IMR-90 (cell line): Measurements from ENCODE around the gene IFNA17. TPM values are rescaled to one million over a fixed set of nuclear protein-coding genes. Genes with fewer than 3 reads are reported as not detected.

Experiments used
- ATAC-seq: fragments of 200-7000 bp; cut with Tn5 transposase; 2 replicates; pipeline ENCODE4 v1.9.1; 2020; ENCODE audit warnings: low read depth, mild to moderate bottlenecking, moderate library complexity
- BruUV-seq: library from RNA; stranded (reverse); fragments of 400-500 nt; replicated peaks from 2 replicates; lab custom pipeline; 2021; lab: Mats Ljungman, UMichigan
- CTCF ChIA-PET: fragments of 300-600 bp; formaldehyde crosslinking; extraction: SDS; loops from one replicate; lab custom pipeline; 2021; ENCODE audit warnings: antibody characterized with exemption; lab: Yijun Ruan, JAX
- POLR2A ChIA-PET: fragments of 300-600 bp; sonication (Branson Sonifier 250); formaldehyde crosslinking; loops from one replicate; lab custom pipeline; 2022; ENCODE audit warnings: antibody characterized with exemption; ENCODE audit not compliant: unreplicated experiment; lab: Charles Lee
- DNase-seq: peaks from one replicate; pipeline ENCODE4 v3.0.0; 2013
- H2AFZ ChIP-seq: replicated peaks from 2 replicates; pipeline ENCODE3; 2013; ENCODE audit warnings: low read length, mild to moderate bottlenecking; ENCODE audit not compliant: poor library complexity
- H2AK5ac ChIP-seq: 2 replicates; pipeline ENCODE4 v1.6.1; 2013; ENCODE audit warnings: low read depth, low read length, inconsistent platforms
- H2AK9ac ChIP-seq: replicated peaks from 2 replicates; pipeline ENCODE3; 2013; ENCODE audit warnings: mild to moderate bottlenecking, low read depth, low read length, moderate library complexity; ENCODE audit not compliant: poor library complexity
- H2BK120ac ChIP-seq: 2 replicates; pipeline ENCODE4 v1.6.1; 2013; ENCODE audit warnings: low read depth, low read length, inconsistent platforms
- H2BK15ac ChIP-seq: 3 replicates; pipeline ENCODE4 v1.6.1; 2013; ENCODE audit warnings: low read depth, low read length, inconsistent platforms
- H2BK20ac ChIP-seq: 2 replicates; pipeline ENCODE4 v1.6.1; 2013; ENCODE audit warnings: low read depth, mild to moderate bottlenecking, inconsistent platforms, low read length, moderate library complexity
- H2BK5ac ChIP-seq: 2 replicates; pipeline ENCODE4 v1.6.1; 2013; ENCODE audit warnings: mild to moderate bottlenecking, low read depth, low read length, inconsistent platforms; ENCODE audit not compliant: poor library complexity, severe bottlenecking
- H3K14ac ChIP-seq: replicated peaks from 2 replicates; pipeline ENCODE4 v1.6.1; 2013; ENCODE audit warnings: low read depth, low read length, inconsistent platforms
- H3K18ac ChIP-seq: 2 replicates; pipeline ENCODE4 v1.6.1; 2013; ENCODE audit warnings: low read depth, low read length, control low read depth
- H3K23ac ChIP-seq: 2 replicates; pipeline ENCODE4 v1.6.1; 2013; ENCODE audit warnings: low read depth, low read length, inconsistent platforms
- H3K27ac ChIP-seq: 2 replicates; pipeline ENCODE4 v1.5.1; 2013; ENCODE audit warnings: mild to moderate bottlenecking, control low read depth, low read length; ENCODE audit not compliant: insufficient read depth
- H3K27me3 ChIP-seq: 2 replicates; pipeline ENCODE4 v1.6.1; 2013; ENCODE audit warnings: low read length; ENCODE audit not compliant: control insufficient read depth, insufficient read depth
- H3K36me3 ChIP-seq: 2 replicates; pipeline ENCODE4 v1.6.1; 2013; ENCODE audit warnings: low read length, mixed read lengths; ENCODE audit not compliant: control insufficient read depth, insufficient read depth
- H3K4ac ChIP-seq: 2 replicates; pipeline ENCODE4 v1.6.1; 2013; ENCODE audit warnings: low read depth, low read length, inconsistent platforms
- H3K4me1 ChIP-seq: 2 replicates; pipeline ENCODE4 v1.6.1; 2013; ENCODE audit warnings: low read length, mixed read lengths; ENCODE audit not compliant: control insufficient read depth, insufficient read depth
- H3K4me2 ChIP-seq: 2 replicates; pipeline ENCODE4 v1.6.1; 2013; ENCODE audit warnings: low read depth, mild to moderate bottlenecking, control low read depth, low read length, moderate library complexity
- H3K4me3 ChIP-seq: 2 replicates; pipeline ENCODE4 v1.5.1; 2013; ENCODE audit warnings: low read depth, mild to moderate bottlenecking, control low read depth, low read length, moderate library complexity; ENCODE audit not compliant: insufficient read depth
- H3K56ac ChIP-seq: 2 replicates; pipeline ENCODE4 v1.6.1; 2013; ENCODE audit warnings: low read length, inconsistent platforms; ENCODE audit not compliant: insufficient read depth; ENCODE audit errors: extremely low read depth
- H3K79me1 ChIP-seq, 2 experiments: 2 replicates each; pipeline ENCODE4 v1.6.1; 2013; ENCODE audit warnings: low read length in 2 of 2, inconsistent platforms in 1 of 2, low read depth in 1 of 2
- H3K9ac ChIP-seq: 2 replicates; pipeline ENCODE4 v1.6.1; 2013; ENCODE audit warnings: low read depth, low read length, control low read depth
- H3K9me1 ChIP-seq: 2 replicates; pipeline ENCODE4 v1.6.1; 2013; ENCODE audit warnings: low read length, inconsistent platforms; ENCODE audit not compliant: insufficient read depth
- H3K9me3 ChIP-seq: 2 replicates; pipeline ENCODE4 v1.6.1; 2013; ENCODE audit warnings: low read length; ENCODE audit not compliant: control insufficient read depth, insufficient read depth
- H4K20me1 ChIP-seq: 2 replicates; pipeline ENCODE4 v1.6.1; 2013; ENCODE audit warnings: low read length, inconsistent platforms; ENCODE audit not compliant: insufficient read depth
- H4K5ac ChIP-seq: 2 replicates; pipeline ENCODE4 v1.6.1; 2013; ENCODE audit warnings: mild to moderate bottlenecking, low read depth, low read length, control low read depth
- H4K8ac ChIP-seq, 2 experiments: 2 replicates each; pipeline ENCODE4 v1.6.1; 2013; ENCODE audit warnings: low read depth in 2 of 2, low read length in 2 of 2, control low read depth in 1 of 2, inconsistent platforms in 1 of 2
- H4K91ac ChIP-seq: 2 replicates; pipeline ENCODE4 v1.6.1; 2013; ENCODE audit warnings: low read depth, low read length, inconsistent platforms; ENCODE audit not compliant: insufficient read depth
- BHLHE40 ChIP-seq: fragments of 150-350 bp; IDR thresholded peaks from 2 replicates; pipeline ENCODE4 v1.6.1; 2016; ENCODE audit warnings: mild to moderate bottlenecking, low read depth, low read length
- CEBPB ChIP-seq: IDR thresholded peaks from 2 replicates; pipeline ENCODE4 v1.6.1; 2012; ENCODE audit warnings: low read depth, low read length, improper control_type of control experiment
- CHD1 ChIP-seq: IDR thresholded peaks from 2 replicates; pipeline ENCODE4 v1.6.1; 2012; ENCODE audit warnings: low read depth, low read length, improper control_type of control experiment
- FOS ChIP-seq: fragments of 150-350 bp; IDR thresholded peaks from 2 replicates; pipeline ENCODE4 v1.6.1; 2016; ENCODE audit warnings: low read depth, low read length
- MAFK ChIP-seq: IDR thresholded peaks from 2 replicates; pipeline ENCODE4 v1.6.1; 2012; ENCODE audit warnings: low read depth, low read length, improper control_type of control experiment
- MAZ ChIP-seq: IDR thresholded peaks from 2 replicates; pipeline ENCODE4 v1.6.1; 2012; ENCODE audit warnings: low read depth, mild to moderate bottlenecking, low read length, improper control_type of control experiment, moderate library complexity, borderline replicate concordance
- MXI1 ChIP-seq: IDR thresholded peaks from 2 replicates; pipeline ENCODE4 v1.6.1; 2012; ENCODE audit warnings: low read depth, mild to moderate bottlenecking, low read length, moderate library complexity, borderline replicate concordance
- NFE2L2 ChIP-seq: fragments of 150-350 bp; IDR thresholded peaks from 2 replicates; pipeline ENCODE4 v1.6.1; 2016; ENCODE audit warnings: low read depth, mild to moderate bottlenecking, low read length
- POLR2A ChIP-seq: IDR thresholded peaks from 2 replicates; pipeline ENCODE4 v1.6.1; 2012; ENCODE audit warnings: mild to moderate bottlenecking, low read depth, low read length
- RAD21 ChIP-seq: IDR thresholded peaks from 2 replicates; pipeline ENCODE4 v1.6.1; 2012; ENCODE audit warnings: low read length, improper control_type of control experiment
- RCOR1 ChIP-seq: IDR thresholded peaks from 2 replicates; pipeline ENCODE4 v1.6.1; 2012; ENCODE audit warnings: mild to moderate bottlenecking, low read length, improper control_type of control experiment; ENCODE audit not compliant: insufficient replicate concordance
- RFX5 ChIP-seq: IDR thresholded peaks from 2 replicates; pipeline ENCODE4 v1.8.0; 2012; ENCODE audit warnings: low read depth, mild to moderate bottlenecking, low read length, moderate library complexity
- SMC3 ChIP-seq: fragments of 150-350 bp; IDR thresholded peaks from 2 replicates; pipeline ENCODE4 v1.6.1; 2016; ENCODE audit warnings: low read depth, mild to moderate bottlenecking, antibody characterized with exemption, low read length, moderate library complexity
- WGBS, 2 experiments: methylation state at CpG; one replicate each; pipeline versions ENCODE4 v1.1.5 to v1.1.7; 2013; ENCODE audit warnings: missing lambda C conversion rate in 2 of 2; ENCODE audit not compliant: insufficient read length in 1 of 2; ENCODE audit errors: extremely low coverage in 2 of 2; 5-methylcytosine and 5-hydroxymethylcytosine counted together
- dilution Hi-C: fragments of 300-500 bp; cut with HindIII; formaldehyde crosslinking; loops from one replicate; pipeline ENCODE4 v1.14.3; 2018; ENCODE audit warnings: low sequenced_read_pairs; ENCODE audit not compliant: unreplicated experiment
- in situ Hi-C: fragments of 300-500 bp; cut with MboI; formaldehyde crosslinking; loops from 3 replicates; pipeline ENCODE4 v1.14.3; 2019; ENCODE audit warnings: low sequenced_read_pairs, inconsistent platforms, mixed read lengths
- intact Hi-C: fragments of 100-400 bp; cut with micrococcal nuclease; formaldehyde crosslinking; loops from 2 replicates; pipeline ENCODE4 v1.10.0; 2022
- polyA plus RNA-seq, 3 experiments: library from polyadenylated mRNA; depleted of rRNA; stranded (reverse); fragments of >200 nt; gene quantifications; 2 replicates each; pipeline ENCODE4 v1.2.3, GENCODE V29; 2012; ENCODE audit warnings: low replicate concordance in 1 of 3
- total RNA-seq: library from RNA; depleted of rRNA; stranded (reverse); fragments of >200 nt; gene quantifications from 2 replicates; pipeline ENCODE4 v1.2.3, GENCODE V29; 2012
- TF ChIP-seq, protein P1 (sequence below): conservative IDR thresholded peaks from 2 replicates; pipeline ENCODE4 v1.5.1; 2012; ENCODE audit warnings: mild to moderate bottlenecking, low read depth, low read length, improper control_type of control experiment
- TF ChIP-seq, protein P2 (sequence below): fragments of 150-350 bp; IDR thresholded peaks from 2 replicates; pipeline ENCODE4 v1.6.1; 2016; ENCODE audit warnings: low read depth, mild to moderate bottlenecking, low read length, moderate library complexity, borderline replicate concordance
- TF ChIP-seq, protein P3 (sequence below): fragments of 150-350 bp; IDR thresholded peaks from 2 replicates; pipeline ENCODE4 v1.6.1; 2017; ENCODE audit warnings: mild to moderate bottlenecking, antibody characterized with exemption, low read length, low read depth

Gene IFNA17
- total and polyA plus RNA-seq, 2 of the 4 experiments (the other 2 are of a cell fraction) = not detected

DNA sequence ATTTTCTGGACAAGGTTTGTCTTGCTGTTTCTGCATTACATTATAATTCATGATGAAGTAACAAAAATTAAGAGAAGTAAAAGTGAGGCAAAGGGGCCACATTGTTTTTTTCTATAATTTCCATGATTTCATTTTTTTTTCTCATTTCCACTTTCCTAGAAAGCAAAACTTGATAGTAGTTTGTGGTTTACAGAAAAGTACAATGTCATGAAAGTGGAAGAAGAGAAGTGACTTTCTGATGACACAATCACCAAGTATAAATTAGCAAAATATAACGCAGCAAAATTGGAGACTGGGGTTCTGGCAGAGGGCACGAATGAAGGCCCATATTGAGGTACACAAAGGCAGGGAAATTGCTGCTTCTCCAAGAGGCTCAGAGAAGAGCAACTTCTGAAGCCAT, 16.8 kb upstream of the IFNA17 start:
- Histone ChIP-seq H3K9me1 (no peaks in the 10 kb centered on the region), H3K4me3 (no peak overlapping the region), H2AK9ac (no peak overlapping the region), H3K4me2 (no peak overlapping the region), H4K91ac (no peak overlapping the region), H3K18ac (no peak overlapping the region), H3K4ac (no peak overlapping the region), H3K27me3 (no peaks in the 10 kb centered on the region; the same call in 1 of the 2 replicates), H3K36me3 (no peaks in the 10 kb centered on the region), H2AK5ac (no peak overlapping the region), H3K56ac (no peak overlapping the region), H4K20me1 (no peaks in the 10 kb centered on the region), H3K27ac (no peak overlapping the region), H3K79me1 (no peaks in the 10 kb centered on the region), H3K23ac (no peak overlapping the region), H4K8ac (no peak overlapping the region), H4K5ac (no peak overlapping the region), H3K9ac (no peak overlapping the region), H2BK5ac (no peak overlapping the region), H2BK20ac (no peak overlapping the region), H2BK15ac (no peak overlapping the region), H3K9me3 (no peaks in the 10 kb centered on the region), H2AFZ (no peak overlapping the region), H3K14ac (no peak overlapping the region), H2BK120ac (no peak overlapping the region), H3K4me1 (no peaks in the 10 kb centered on the region)
- dilution Hi-C loops (no loop called here), in situ Hi-C loops (no loop called here), intact Hi-C loops (no loop called here)
- no peak for DNase-seq
- TF ChIP-seq, protein P1, sequence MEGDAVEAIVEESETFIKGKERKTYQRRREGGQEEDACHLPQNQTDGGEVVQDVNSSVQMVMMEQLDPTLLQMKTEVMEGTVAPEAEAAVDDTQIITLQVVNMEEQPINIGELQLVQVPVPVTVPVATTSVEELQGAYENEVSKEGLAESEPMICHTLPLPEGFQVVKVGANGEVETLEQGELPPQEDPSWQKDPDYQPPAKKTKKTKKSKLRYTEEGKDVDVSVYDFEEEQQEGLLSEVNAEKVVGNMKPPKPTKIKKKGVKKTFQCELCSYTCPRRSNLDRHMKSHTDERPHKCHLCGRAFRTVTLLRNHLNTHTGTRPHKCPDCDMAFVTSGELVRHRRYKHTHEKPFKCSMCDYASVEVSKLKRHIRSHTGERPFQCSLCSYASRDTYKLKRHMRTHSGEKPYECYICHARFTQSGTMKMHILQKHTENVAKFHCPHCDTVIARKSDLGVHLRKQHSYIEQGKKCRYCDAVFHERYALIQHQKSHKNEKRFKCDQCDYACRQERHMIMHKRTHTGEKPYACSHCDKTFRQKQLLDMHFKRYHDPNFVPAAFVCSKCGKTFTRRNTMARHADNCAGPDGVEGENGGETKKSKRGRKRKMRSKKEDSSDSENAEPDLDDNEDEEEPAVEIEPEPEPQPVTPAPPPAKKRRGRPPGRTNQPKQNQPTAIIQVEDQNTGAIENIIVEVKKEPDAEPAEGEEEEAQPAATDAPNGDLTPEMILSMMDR = no peak
- TF ChIP-seq MAFK = no peak
- TF ChIP-seq BHLHE40 = no peak
- no peak for TF ChIP-seq MAZ
- no peak for TF ChIP-seq NFE2L2
- TF ChIP-seq CHD1 = no peak
- no peak for TF ChIP-seq RCOR1
- TF ChIP-seq, protein P2, sequence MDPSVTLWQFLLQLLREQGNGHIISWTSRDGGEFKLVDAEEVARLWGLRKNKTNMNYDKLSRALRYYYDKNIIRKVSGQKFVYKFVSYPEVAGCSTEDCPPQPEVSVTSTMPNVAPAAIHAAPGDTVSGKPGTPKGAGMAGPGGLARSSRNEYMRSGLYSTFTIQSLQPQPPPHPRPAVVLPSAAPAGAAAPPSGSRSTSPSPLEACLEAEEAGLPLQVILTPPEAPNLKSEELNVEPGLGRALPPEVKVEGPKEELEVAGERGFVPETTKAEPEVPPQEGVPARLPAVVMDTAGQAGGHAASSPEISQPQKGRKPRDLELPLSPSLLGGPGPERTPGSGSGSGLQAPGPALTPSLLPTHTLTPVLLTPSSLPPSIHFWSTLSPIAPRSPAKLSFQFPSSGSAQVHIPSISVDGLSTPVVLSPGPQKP = no peak
- no peak for TF ChIP-seq RAD21
- TF ChIP-seq POLR2A = no peak
- TF ChIP-seq FOS = no peak
- no peak for TF ChIP-seq MXI1
- no peak for TF ChIP-seq CEBPB
- no peak for TF ChIP-seq SMC3
- TF ChIP-seq, protein P3, sequence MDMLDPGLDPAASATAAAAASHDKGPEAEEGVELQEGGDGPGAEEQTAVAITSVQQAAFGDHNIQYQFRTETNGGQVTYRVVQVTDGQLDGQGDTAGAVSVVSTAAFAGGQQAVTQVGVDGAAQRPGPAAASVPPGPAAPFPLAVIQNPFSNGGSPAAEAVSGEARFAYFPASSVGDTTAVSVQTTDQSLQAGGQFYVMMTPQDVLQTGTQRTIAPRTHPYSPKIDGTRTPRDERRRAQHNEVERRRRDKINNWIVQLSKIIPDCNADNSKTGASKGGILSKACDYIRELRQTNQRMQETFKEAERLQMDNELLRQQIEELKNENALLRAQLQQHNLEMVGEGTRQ = no peak
- TF ChIP-seq RFX5 = no peak
- no peak for ATAC-seq
- no CpG with 5 or more reads among the region's 2 CpGs for WGBS, 2 experiments
- BruUV-seq = no TSS peak
- ChIA-PET POLR2A (no interaction called here), CTCF (no interaction called here)
